Psoas muscle (tissue), 8 donors: ENCODE data around the gene ZNF263. TPM values are rescaled to one million over a fixed set of nuclear protein-coding genes. Genes with fewer than 3 reads are reported as not detected.

ENCODE experiments used
- ATAC-seq, 4 donors: fragments of 200-7000 bp; cut with Tn5 transposase; one replicate each; pipeline ENCODE4 v1.9.1; 2020; ENCODE audit warnings: moderate library complexity in 3 of 4, mild to moderate bottlenecking in 2 of 4
- DNase-seq, 2 donors: peaks; one replicate each; pipeline ENCODE4 v3.0.0-alpha.2; 2020
- H3K27ac ChIP-seq: fragments of 200-600 bp; one replicate; pipeline ENCODE4 v1.8.0; 2022
- H3K27me3 ChIP-seq, 3 donors: fragments of 200-600 bp in 1 of 3; one replicate each; pipeline versions ENCODE4 v1.6.1 to v1.8.0; 2013 to 2022; ENCODE audit warnings: low read length in 2 of 3, mild to moderate bottlenecking in 2 of 3, moderate library complexity in 1 of 3; ENCODE audit not compliant: insufficient read depth in 3 of 3
- H3K36me3 ChIP-seq, 2 donors: fragments of 200-600 bp in 1 of 2; one replicate each; pipeline versions ENCODE4 v1.6.1 to v1.8.0; 2013 to 2022; ENCODE audit warnings: low read depth in 1 of 2, mild to moderate bottlenecking in 1 of 2, moderate library complexity in 1 of 2; ENCODE audit not compliant: insufficient read depth in 1 of 2
- H3K4me1 ChIP-seq: fragments of 200-600 bp; one replicate; pipeline ENCODE4 v1.8.0; 2022
- H3K4me3 ChIP-seq: fragments of 200-600 bp; one replicate; pipeline ENCODE4 v1.8.0; 2022; ENCODE audit warnings: mild to moderate bottlenecking
- H3K9me3 ChIP-seq: fragments of 200-600 bp; one replicate; pipeline ENCODE4 v1.8.0; 2022
- CTCF ChIP-seq: fragments of 200-600 bp; IDR thresholded peaks from one replicate; pipeline ENCODE4 v1.8.0; 2022; ENCODE audit warnings: antibody characterized with exemption
- WGBS, 3 donors: extraction: QIAGEN DNeasy Blood & Tissue Kit; methylation state at CpG; one replicate each; pipeline versions ENCODE4 v1.1.6 to v1.1.7; 2013; 5-methylcytosine and 5-hydroxymethylcytosine counted together
- intact Hi-C, 2 donors: fragments of 100-400 bp; cut with DNase I; formaldehyde crosslinking; loops; one replicate each; pipeline versions ENCODE4 v1.11.0 to v1.14.2; 2022
- long read RNA-seq, 2 donors: library from polyadenylated mRNA; unstranded; transcript quantifications; one replicate each; pipeline ENCODE4 v2.0.0, GENCODE V29; 2021
- polyA plus RNA-seq, 3 donors: library from polyadenylated mRNA; stranded (reverse); fragments of 200-250 nt; gene quantifications; one replicate each; pipeline ENCODE4 v1.2.3, GENCODE V29; 2013
- total RNA-seq, 4 donors: library from RNA; stranded (reverse); fragmentation: NEBNext Ultra II Directional in 2 of 4; extraction: Animal tissue kit (Norgen Biotek cat#: 25700) in 2 of 4; gene quantifications; one replicate each; pipeline versions ENCODE4 v1.2.1 to v1.2.4, GENCODE V29; 2021 to 2023
- donor health status: healthy with polysubstance abuse.
- donor health status: DM: no; HTN: no; CAD: no; lungs with moderate emphysema.
- donor health status: Bipolar disorder and iron deficiency.
- donor health status: healthy.
- donor health status: DM: yes; HTN: yes; CAD: no.
- donor health status: DM: no; HTN: no; CAD: no.
- donor health status: DM: no; HTN: no; CAD: no.
- donor health status: DM: yes; HTN: yes; CAD: no.

The ZNF263 gene
- total RNA-seq (10 to 100 TPM; 11.0 to 17.8 (median 11.7) TPM), polyA plus RNA-seq (10 to 100 TPM in 2 of 3 donors, 1 to 10 TPM in 1; 6.1 to 23.9 (median 12.8) TPM)
- long read RNA-seq, donor 1, partial matches to known transcripts: 0 of 18 reads
- long read RNA-seq, donor 1, other reads (novel, unspliced or antisense): 11 of 18 reads
- long read RNA-seq, donor 2, transcript ZNF263-208 (3 exons, 851 nt): minor isoform, 7 of 34 reads
- long read RNA-seq, donor 2, transcript ZNF263-201 (6 exons, 3,830 nt): major isoform, 11 of 34 reads
- long read RNA-seq, donor 2, partial matches to known transcripts: 2 of 34 reads
- long read RNA-seq, donor 2, other reads (novel, unspliced or antisense): 11 of 34 reads

- no peaks in the 10 kb centered on the region for H3K9me3 ChIP-seq
- intact Hi-C loops: loop anchor here (1.0 to 5.0 kb wide), 6 partner anchors 18 to 219 kb away; partner anchors contain the start of genes TIGD7 (in 2 of the 2), ZNF75A (in 2 of the 2), CLUAP1 (in 1 of the 2) and ZNF200 (in 1 of the 2)
- peaks cover 2 to 23% of the 10 kb centered on the region in 2 donors for H3K36me3 ChIP-seq
- ATAC-seq (peak; percentile 96 to 98 (median 97)), DNase-seq (peak; percentile 96 to 97)
- H3K4me1 ChIP-seq: peaks cover 15% of the 10 kb centered on the region
- H3K4me3 ChIP-seq: peak within 1 kb of the TSS; percentile 76
- no peak for TF ChIP-seq CTCF
- peak within 1 kb of the TSS; percentile 100 for H3K27ac ChIP-seq
- WGBS, 3 donors: 0 to 1% (median 0%) methylated on average over 72 of the region's 72 CpGs
- no peaks in the 10 kb centered on the region for H3K27me3 ChIP-seq
Measured at GRCh38 chr16:3282730-3283542, at the start of gene ZNF263. Gene ZNF263 (plus strand): TSS chr16:3283491. CDS start chr16:3283819, 328 bp downstream.

- peak in 1 of 4 donors; percentile 2 for ATAC-seq
- Histone ChIP-seq H3K36me3 (peaks cover 19 to 40% of the 10 kb centered on the region in 2 donors), H3K4me3 (peak overlapping the region; percentile 97), H3K9me3 (peaks cover 31% of the 10 kb centered on the region), H3K4me1 (peaks cover 7% of the 10 kb centered on the region), H3K27ac (peak overlapping the region; percentile 93), H3K27me3 (no peaks in the 10 kb centered on the region)
- 1 to 2% (median 2%) methylated on average over 18 of the region's 18 CpGs for WGBS, 3 donors
- no peak for TF ChIP-seq CTCF
- intact Hi-C loops: loop anchor here in 1 of 2 donors (2.0 kb wide), 1 partner anchor 48 kb away; the partner anchor contains the start of gene ZNF263
- no peak for DNase-seq
Measured at GRCh38 chr16:3234543-3234856, 48.8 kb upstream of the ZNF263 start.

GRCh38 chr16:3234857-3235561, 48.3 kb upstream of the ZNF263 start, which contains the start of gene ZNF200:
Gene ZNF200 (minus strand): TSS chr16:3235158. CDS start chr16:3233755, 1,403 bp downstream.
- WGBS, 3 donors: 0% methylated on average over 50 to 51 of the region's 59 CpGs
- Histone ChIP-seq H3K9me3 (peaks cover 26% of the 10 kb centered on the region), H3K36me3 (peaks cover 15 to 35% of the 10 kb centered on the region in 2 donors), H3K27ac (peak within 1 kb of the TSS; percentile 93), H3K4me3 (peak within 1 kb of the TSS; percentile 97), H3K27me3 (no peaks in the 10 kb centered on the region), H3K4me1 (peaks cover 7% of the 10 kb centered on the region)
- intact Hi-C loops: loop anchor here in 1 of 2 donors (2.0 kb wide), 1 partner anchor 48 kb away; the partner anchor contains the start of gene ZNF263
- DNase-seq (peak; percentile 97 to 98), ATAC-seq (peak; percentile 99 to 100 (median 100))
- TF ChIP-seq CTCF: no peak

GRCh38 chr16:3235856-3236669, 47.2 kb upstream of the ZNF263 start:
- no peak for TF ChIP-seq CTCF
- ATAC-seq (no peak), DNase-seq (peak; percentile 55 to 68)
- H3K36me3 ChIP-seq: peaks cover 14 to 24% of the 10 kb centered on the region in 2 donors
- H3K9me3 ChIP-seq: peaks cover 17% of the 10 kb centered on the region
- H3K27me3 ChIP-seq: no peaks in the 10 kb centered on the region
- 84 to 87% (median 86%) methylated on average over 26 to 29 of the region's 29 CpGs for WGBS, 3 donors
- intact Hi-C loops: loop anchor here in 1 of 2 donors (2.0 kb wide), 1 partner anchor 47 kb away; the partner anchor contains the start of gene ZNF263
- H3K4me3 ChIP-seq: no peak overlapping the region
- peaks cover 7% of the 10 kb centered on the region for H3K4me1 ChIP-seq
- no peak overlapping the region for H3K27ac ChIP-seq
